Suprapubic skin (tissue), 3 donors: ENCODE data around the gene CBFA2T2.

Experiments
- EP300 ChIP-seq: sonication (generic); formaldehyde crosslinking; IDR thresholded peaks from one replicate; pipeline ENCODE4 v1.6.1; 2017; ENCODE audit warnings: antibody characterized with exemption
- POLR2A ChIP-seq, 2 donors: fragments of 450-650 bp; IDR thresholded peaks; one replicate each; pipeline ENCODE4 v1.6.1; 2017; ENCODE audit warnings: antibody characterized with exemption in 2 of 2, mild to moderate bottlenecking in 2 of 2, moderate library complexity in 2 of 2
- TF ChIP-seq, protein P1 (sequence below), 2 donors: fragments of 200-600 bp in 1 of 2; fragments of 450-650 bp in 1 of 2; sonication (generic) in 1 of 2; IDR thresholded peaks; one replicate each; pipeline ENCODE4 v1.5.1; 2016 to 2019; ENCODE audit warnings: antibody characterized with exemption in 2 of 2, mild to moderate bottlenecking in 1 of 2, moderate library complexity in 1 of 2

DNA sequence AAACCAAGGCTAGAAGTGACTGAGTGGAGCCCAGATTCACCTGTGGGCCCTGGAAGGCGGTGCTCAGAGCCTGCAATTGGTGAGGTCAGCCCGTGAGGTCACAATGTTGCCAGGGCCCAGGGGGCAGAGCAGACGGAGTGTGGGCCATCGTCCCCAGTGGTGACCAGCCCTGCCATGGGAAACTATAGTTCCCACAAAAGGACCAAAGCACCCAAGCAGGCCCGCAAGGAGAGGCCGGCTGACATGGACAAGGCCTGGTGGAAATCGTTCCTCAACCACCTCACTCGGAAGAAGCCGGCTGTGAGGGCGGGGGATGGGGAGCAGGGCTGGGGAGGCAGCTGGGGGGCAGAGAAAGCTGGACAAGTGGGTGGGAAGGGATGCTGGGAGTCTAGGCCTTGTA is 172.3 kb downstream of the CBFA2T2 start, which contains the start of gene C20orf144:
- TF ChIP-seq, protein P1, sequence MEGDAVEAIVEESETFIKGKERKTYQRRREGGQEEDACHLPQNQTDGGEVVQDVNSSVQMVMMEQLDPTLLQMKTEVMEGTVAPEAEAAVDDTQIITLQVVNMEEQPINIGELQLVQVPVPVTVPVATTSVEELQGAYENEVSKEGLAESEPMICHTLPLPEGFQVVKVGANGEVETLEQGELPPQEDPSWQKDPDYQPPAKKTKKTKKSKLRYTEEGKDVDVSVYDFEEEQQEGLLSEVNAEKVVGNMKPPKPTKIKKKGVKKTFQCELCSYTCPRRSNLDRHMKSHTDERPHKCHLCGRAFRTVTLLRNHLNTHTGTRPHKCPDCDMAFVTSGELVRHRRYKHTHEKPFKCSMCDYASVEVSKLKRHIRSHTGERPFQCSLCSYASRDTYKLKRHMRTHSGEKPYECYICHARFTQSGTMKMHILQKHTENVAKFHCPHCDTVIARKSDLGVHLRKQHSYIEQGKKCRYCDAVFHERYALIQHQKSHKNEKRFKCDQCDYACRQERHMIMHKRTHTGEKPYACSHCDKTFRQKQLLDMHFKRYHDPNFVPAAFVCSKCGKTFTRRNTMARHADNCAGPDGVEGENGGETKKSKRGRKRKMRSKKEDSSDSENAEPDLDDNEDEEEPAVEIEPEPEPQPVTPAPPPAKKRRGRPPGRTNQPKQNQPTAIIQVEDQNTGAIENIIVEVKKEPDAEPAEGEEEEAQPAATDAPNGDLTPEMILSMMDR (IDR thresholded peaks at IDR 0.05) = no peak
- no peak for TF ChIP-seq POLR2A (IDR thresholded peaks at IDR 0.05)
- no peak for TF ChIP-seq EP300
